HFF-Myc (cell line): ENCODE measurements around the gene CDC42EP3.

Experiments used
- DNase-seq: peaks from one replicate; pipeline ENCODE4 v3.0.0-alpha.2; 2011; ENCODE audit warnings: low read depth; ENCODE audit errors: extremely low read depth
- H3K4me3 ChIP-seq: replicated peaks from 2 replicates; pipeline ENCODE4 v1.5.1; 2011; ENCODE audit warnings: low read depth, mild to moderate bottlenecking, control low read depth, low read length
- TF ChIP-seq, protein P1 (sequence below): IDR thresholded peaks from 2 replicates; pipeline ENCODE4 v1.5.1; 2012; ENCODE audit warnings: mild to moderate bottlenecking, low read depth, low read length, control low read depth; ENCODE audit errors: missing control alignments

CDC42EP3 gene

DNA sequence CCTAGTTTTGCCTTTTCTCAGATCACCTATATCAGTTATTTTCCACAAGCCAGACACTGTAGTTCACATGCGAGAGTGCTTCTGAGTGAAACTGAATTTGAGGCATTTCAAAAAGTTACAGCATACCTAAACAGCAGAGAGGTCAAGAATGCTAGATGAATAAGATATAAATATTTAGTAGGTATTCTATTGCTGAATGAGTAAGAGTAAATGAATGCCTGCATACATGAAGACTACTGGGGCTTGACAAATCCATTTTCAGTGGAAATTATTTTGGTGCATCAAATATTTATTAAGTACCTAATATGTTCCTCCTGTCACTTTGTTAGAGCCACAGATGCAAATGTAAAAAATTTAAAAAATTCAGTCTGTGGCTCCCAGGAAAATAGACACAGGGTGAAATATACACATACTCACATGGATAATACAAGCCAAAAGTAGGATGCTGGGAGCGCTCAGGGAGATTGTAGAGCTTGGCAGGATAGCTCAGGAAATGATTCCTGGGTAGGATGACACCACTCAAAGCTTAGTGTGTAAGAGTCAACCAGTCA lies 27.6 kb upstream of the CDC42EP3 start:
- no peak overlapping the region for H3K4me3 ChIP-seq
- TF ChIP-seq, protein P1, sequence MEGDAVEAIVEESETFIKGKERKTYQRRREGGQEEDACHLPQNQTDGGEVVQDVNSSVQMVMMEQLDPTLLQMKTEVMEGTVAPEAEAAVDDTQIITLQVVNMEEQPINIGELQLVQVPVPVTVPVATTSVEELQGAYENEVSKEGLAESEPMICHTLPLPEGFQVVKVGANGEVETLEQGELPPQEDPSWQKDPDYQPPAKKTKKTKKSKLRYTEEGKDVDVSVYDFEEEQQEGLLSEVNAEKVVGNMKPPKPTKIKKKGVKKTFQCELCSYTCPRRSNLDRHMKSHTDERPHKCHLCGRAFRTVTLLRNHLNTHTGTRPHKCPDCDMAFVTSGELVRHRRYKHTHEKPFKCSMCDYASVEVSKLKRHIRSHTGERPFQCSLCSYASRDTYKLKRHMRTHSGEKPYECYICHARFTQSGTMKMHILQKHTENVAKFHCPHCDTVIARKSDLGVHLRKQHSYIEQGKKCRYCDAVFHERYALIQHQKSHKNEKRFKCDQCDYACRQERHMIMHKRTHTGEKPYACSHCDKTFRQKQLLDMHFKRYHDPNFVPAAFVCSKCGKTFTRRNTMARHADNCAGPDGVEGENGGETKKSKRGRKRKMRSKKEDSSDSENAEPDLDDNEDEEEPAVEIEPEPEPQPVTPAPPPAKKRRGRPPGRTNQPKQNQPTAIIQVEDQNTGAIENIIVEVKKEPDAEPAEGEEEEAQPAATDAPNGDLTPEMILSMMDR = no peak
- DNase-seq = no peak

DNA sequence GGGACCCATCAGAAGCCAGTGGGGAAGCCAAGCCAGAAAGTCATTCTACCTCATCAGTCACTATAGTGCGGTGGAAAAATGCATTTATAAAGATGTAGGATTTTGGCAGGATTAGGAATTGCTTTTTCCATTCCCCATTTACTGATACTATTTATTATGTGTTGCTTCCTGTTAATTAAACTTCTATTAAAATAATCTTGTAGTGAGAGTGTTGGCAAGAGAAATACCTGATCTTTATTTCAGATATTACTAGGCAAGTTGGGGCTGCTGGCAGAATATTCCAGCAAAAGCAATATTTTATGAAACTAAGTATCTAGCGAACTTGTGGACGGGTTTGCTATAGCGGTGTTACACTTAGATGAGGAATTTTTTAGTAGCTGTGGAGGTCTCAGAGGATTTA lies 23.9 kb upstream of the CDC42EP3 start:
- TF ChIP-seq, protein P1 = no peak
- no peak overlapping the region for H3K4me3 ChIP-seq
- no peak for DNase-seq

DNA sequence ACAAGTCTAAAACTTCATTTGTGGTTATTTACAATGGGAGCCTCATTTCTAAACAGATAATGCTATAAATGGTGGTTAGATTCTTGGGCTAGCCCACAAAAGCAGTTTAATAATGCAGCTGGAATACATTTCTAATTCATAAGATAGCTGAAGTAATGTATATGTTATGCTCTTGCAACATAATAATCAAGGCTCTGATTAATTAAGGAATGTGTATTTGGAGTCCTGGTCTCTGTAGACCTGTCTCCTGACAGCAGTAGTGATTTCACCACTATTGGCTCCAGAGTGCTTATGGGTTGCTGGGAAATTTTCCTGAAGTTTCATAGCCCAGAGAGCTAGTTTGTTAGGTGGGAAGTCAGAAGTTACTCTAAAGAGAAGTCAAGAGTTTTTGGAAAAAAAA lies 21.3 kb upstream of the CDC42EP3 start:
- no peak overlapping the region for H3K4me3 ChIP-seq
- TF ChIP-seq, protein P1 = no peak
- DNase-seq = no peak

DNA sequence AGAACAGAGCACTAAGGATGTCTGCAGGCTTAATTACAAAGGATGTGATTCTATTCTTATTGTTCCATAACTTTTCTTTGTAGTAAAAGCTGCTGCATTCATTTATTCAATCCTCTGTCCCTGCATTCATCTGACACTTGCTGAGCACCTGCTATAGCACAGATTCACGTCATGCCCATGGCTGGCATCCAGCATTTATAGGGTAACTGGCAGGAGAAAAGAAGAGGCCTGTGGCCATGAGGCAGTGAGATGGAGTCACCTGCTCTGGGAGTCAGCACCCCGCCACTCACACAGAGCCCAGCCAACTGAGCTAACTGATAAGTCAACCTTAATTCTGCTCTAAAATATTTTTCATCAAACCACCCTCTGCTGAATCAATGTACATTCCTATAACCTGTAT lies 18.3 kb upstream of the CDC42EP3 start:
- TF ChIP-seq, protein P1 = no peak
- no peak for DNase-seq
- no peak overlapping the region for H3K4me3 ChIP-seq

DNA sequence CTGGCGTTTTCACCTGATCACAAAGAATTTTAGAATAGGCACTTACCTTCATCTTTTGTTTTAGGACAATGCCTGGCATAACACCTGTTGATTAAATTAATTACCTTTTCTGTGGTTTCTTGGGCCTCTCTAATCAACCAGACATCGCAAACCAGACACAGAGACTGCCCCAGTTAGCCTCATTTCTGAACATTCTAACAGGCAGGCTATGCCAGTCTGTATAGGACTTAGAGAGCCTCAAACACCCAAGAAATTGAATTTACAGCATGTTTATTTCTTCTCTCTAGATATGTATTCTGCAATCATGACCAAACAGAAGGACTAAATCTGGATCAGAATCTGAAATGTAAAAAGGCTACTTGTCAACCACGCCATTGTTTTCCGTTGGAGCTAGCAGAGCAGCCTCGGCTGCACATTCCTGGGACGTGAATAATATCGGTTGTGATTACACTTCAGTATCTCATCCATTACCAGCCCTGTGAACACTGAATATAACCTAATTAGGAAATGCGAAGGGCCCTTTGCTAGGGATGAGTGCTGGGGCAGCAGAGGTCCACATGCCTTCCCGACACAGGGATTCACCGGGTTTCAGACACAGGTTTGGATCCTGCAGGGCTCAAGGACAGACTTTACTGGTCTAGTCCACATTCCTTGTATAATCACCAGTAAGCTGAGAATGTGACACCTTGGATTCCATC lies 17.5 kb upstream of the CDC42EP3 start:
- no peak overlapping the region for H3K4me3 ChIP-seq
- TF ChIP-seq, protein P1 = no peak
- DNase-seq = no peak

DNA sequence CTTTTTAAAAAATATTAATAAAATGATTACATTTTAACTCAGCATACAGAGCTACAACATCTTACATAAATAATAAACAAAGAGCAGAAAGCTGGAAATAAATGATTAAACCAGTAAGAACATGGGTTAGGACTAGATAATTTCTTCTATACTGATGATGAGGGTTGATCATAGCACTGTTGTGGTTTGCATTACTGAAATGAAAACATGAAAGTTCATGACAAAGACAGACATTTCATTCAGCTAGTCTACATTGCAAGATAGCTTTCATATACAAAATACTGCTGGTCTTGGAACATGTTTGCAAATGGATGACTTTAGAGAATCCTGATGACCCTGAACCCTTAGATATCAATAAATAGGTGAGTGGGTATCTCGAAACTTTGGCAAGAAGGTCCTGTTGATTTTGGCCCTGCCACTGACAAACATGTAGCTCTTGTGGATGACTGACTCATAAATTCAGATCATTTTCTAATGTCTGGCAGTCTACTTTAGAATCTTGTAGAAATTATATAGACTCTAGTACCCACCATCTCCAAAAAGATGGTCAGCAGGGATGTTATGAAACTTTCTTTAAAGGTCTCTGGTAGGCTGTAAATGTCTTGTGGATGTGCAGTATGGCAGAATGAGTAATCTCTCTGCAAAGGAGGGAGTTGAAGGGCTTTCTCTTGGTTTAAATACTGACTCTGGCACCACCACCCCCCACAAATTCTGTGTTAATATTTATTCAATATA lies 15.5 kb upstream of the CDC42EP3 start:
- DNase-seq = no peak
- H3K4me3 ChIP-seq = no peak overlapping the region
- TF ChIP-seq, protein P1 = no peak
